ENCODE measurements around the gene MPO.

MPO gene

GRCh38 chr17:58277107-58277801, 3.5 kb downstream of the MPO start:
- DNase-seq (ENCODE audit: low read depth), result no peak

GRCh38 chr17:58276423-58276822, 4.3 kb downstream of the MPO start:
- no peak for TF ChIP-seq CTCF (IDR thresholded peaks at IDR 0.05; ENCODE audit: low read depth, low read length, missing control alignments)
- no peak for DNase-seq (ENCODE audit: low read depth)
- H3K4me3 ChIP-seq (ENCODE audit: low read depth, low read length), result no peak overlapping the region

More at GRCh38 chr17:58277107-58277801, 3.5 kb downstream of the MPO start:
- TF ChIP-seq CTCF (IDR thresholded peaks at IDR 0.05; ENCODE audit: low read depth, low read length, missing control alignments), result peak; percentile 51
- H3K4me3 ChIP-seq (ENCODE audit: low read depth, low read length), result no peak overlapping the region

GRCh38 chr17:58275417-58275816, 5.3 kb downstream of the MPO start:
- TF ChIP-seq CTCF (IDR thresholded peaks at IDR 0.05; ENCODE audit: low read depth, low read length, missing control alignments), result no peak
- H3K4me3 ChIP-seq (ENCODE audit: low read depth, low read length), result no peak overlapping the region
- no peak for DNase-seq (ENCODE audit: low read depth)

GRCh38 chr17:58273453-58274104, 7.2 kb downstream of the MPO start:
- no peak for TF ChIP-seq CTCF (IDR thresholded peaks at IDR 0.05; ENCODE audit: low read depth, low read length, missing control alignments)
- peak; percentile 13 for DNase-seq (ENCODE audit: low read depth)
- H3K4me3 ChIP-seq (ENCODE audit: low read depth, low read length), result no peak overlapping the region

- TF ChIP-seq CTCF (IDR thresholded peaks at IDR 0.05; ENCODE audit: low read depth, low read length, missing control alignments), result no peak
- no peak overlapping the region for H3K4me3 ChIP-seq (ENCODE audit: low read depth, low read length)
- DNase-seq (ENCODE audit: low read depth), result no peak
Observed at GRCh38 chr17:58272367-58273280, 8.1 kb downstream of the MPO start.

- H3K4me3 ChIP-seq (ENCODE audit: low read depth, low read length), result no peak overlapping the region
- no peak for DNase-seq (ENCODE audit: low read depth)
- TF ChIP-seq CTCF (IDR thresholded peaks at IDR 0.05; ENCODE audit: low read depth, low read length, missing control alignments), result no peak
Observed at GRCh38 chr17:58271216-58271931, 9.4 kb downstream of the MPO start.
